Duodenal mucosa (tissue), 2 donors: ENCODE measurements around the gene TBC1D25.
A peak's percentile ranks its signal among the peaks of the same experiment; 100 is the strongest.
"Not testable (repeated sequence)": the region's sequence is repeated elsewhere in the genome, so short reads cannot be mapped to it uniquely, and the experiment has no call there.

ENCODE experiments used
- H3K27ac ChIP-seq: one replicate; pipeline ENCODE4 v1.7.0; 2013; ENCODE audit warnings: low read depth, low read length
- H3K27me3 ChIP-seq, 2 donors: one replicate each; pipeline ENCODE4 v1.7.0; 2013; ENCODE audit warnings: low read length in 2 of 2, control low read depth in 1 of 2; ENCODE audit not compliant: insufficient read depth in 2 of 2, control insufficient read depth in 1 of 2
- H3K36me3 ChIP-seq, 2 donors: one replicate each; pipeline ENCODE4 v1.7.0; 2013; ENCODE audit warnings: low read length in 2 of 2, control low read depth in 1 of 2; ENCODE audit not compliant: insufficient read depth in 2 of 2, control insufficient read depth in 1 of 2
- H3K4me1 ChIP-seq, 2 donors: one replicate each; pipeline ENCODE4 v1.7.0; 2013; ENCODE audit warnings: low read length in 2 of 2, control low read depth in 1 of 2; ENCODE audit not compliant: insufficient read depth in 2 of 2, control insufficient read depth in 1 of 2
- H3K4me3 ChIP-seq, 2 donors: one replicate each; pipeline ENCODE4 v1.7.0; 2013; ENCODE audit warnings: low read length in 2 of 2, low read depth in 1 of 2
- H3K9ac ChIP-seq, 2 donors: one replicate each; pipeline ENCODE4 v1.7.0; 2013; ENCODE audit warnings: low read length in 2 of 2, low read depth in 1 of 2
- H3K9me3 ChIP-seq, 2 donors: one replicate each; pipeline ENCODE4 v1.7.0; 2013; ENCODE audit warnings: low read length in 2 of 2, control low read depth in 1 of 2; ENCODE audit not compliant: control insufficient read depth in 1 of 2

TBC1D25 gene

GRCh38 chrX:48525853-48526252, 13.7 kb upstream of the TBC1D25 start:
- H3K27ac ChIP-seq, H3K9me3 ChIP-seq, H3K4me3 ChIP-seq, H3K9ac ChIP-seq, H3K4me1 ChIP-seq, H3K27me3 ChIP-seq: not testable (repeated sequence)
- peaks cover 8 to 36% of the 10 kb centered on the region in 2 donors for H3K36me3 ChIP-seq

GRCh38 chrX:48530736-48531135, 8.8 kb upstream of the TBC1D25 start:
- Histone ChIP-seq H3K9ac (no peak overlapping the region), H3K27ac (no peak overlapping the region), H3K36me3 (peaks cover 8 to 32% of the 10 kb centered on the region in 2 donors), H3K27me3 (no peaks in the 10 kb centered on the region), H3K4me1 (peaks cover 0 to 4% of the 10 kb centered on the region in 2 donors), H3K9me3 (no peaks in the 10 kb centered on the region), H3K4me3 (no peak overlapping the region)

GRCh38 chrX:48531358-48531959, 8.1 kb upstream of the TBC1D25 start:
- H3K27ac ChIP-seq: no peak overlapping the region

GRCh38 chrX:48532161-48532560, 7.4 kb upstream of the TBC1D25 start:
- no peak overlapping the region for H3K27ac ChIP-seq
- H3K4me1 ChIP-seq: peaks cover 0 to 4% of the 10 kb centered on the region in 2 donors
- no peak overlapping the region for H3K4me3 ChIP-seq
- H3K9ac ChIP-seq: no peak overlapping the region
- peaks cover 8 to 19% of the 10 kb centered on the region in 2 donors for H3K36me3 ChIP-seq
- no peaks in the 10 kb centered on the region for H3K27me3 ChIP-seq
- no peaks in the 10 kb centered on the region for H3K9me3 ChIP-seq

More at GRCh38 chrX:48531358-48531959, 8.1 kb upstream of the TBC1D25 start:
- H3K36me3 ChIP-seq: peaks cover 8 to 26% of the 10 kb centered on the region in 2 donors
- H3K27me3 ChIP-seq: no peaks in the 10 kb centered on the region
- H3K4me3 ChIP-seq: no peak overlapping the region
- no peak overlapping the region for H3K9ac ChIP-seq
- H3K4me1 ChIP-seq: peaks cover 0 to 4% of the 10 kb centered on the region in 2 donors
- H3K9me3 ChIP-seq: no peaks in the 10 kb centered on the region

GRCh38 chrX:48533165-48533564, 6.3 kb upstream of the TBC1D25 start:
- Histone ChIP-seq H3K27ac (no peak overlapping the region), H3K27me3 (no peaks in the 10 kb centered on the region), H3K36me3 (peaks cover 4 to 9% of the 10 kb centered on the region in 2 donors), H3K4me3 (no peak overlapping the region), H3K9me3 (no peaks in the 10 kb centered on the region), H3K9ac (no peak overlapping the region), H3K4me1 (peaks cover 0 to 4% of the 10 kb centered on the region in 2 donors)

GRCh38 chrX:48538641-48539344, 721 bp upstream of the TBC1D25 start:
- Histone ChIP-seq H3K36me3 (no peaks in the 10 kb centered on the region), H3K9me3 (no peaks in the 10 kb centered on the region), H3K9ac (no peak overlapping the region), H3K27ac (peak overlapping the region; percentile 50), H3K4me3 (no peak overlapping the region), H3K27me3 (no peaks in the 10 kb centered on the region), H3K4me1 (peaks cover 8 to 10% of the 10 kb centered on the region in 2 donors)

- Histone ChIP-seq H3K36me3 (peaks cover 6% of the 10 kb centered on the region in 2 donors), H3K4me1 (peaks cover 8 to 10% of the 10 kb centered on the region in 2 donors), H3K4me3 (peak overlapping the region; percentile 65 to 74), H3K9ac (peak overlapping the region; percentile 57 to 65), H3K27me3 (no peaks in the 10 kb centered on the region), H3K27ac (peak overlapping the region; percentile 73), H3K9me3 (no peaks in the 10 kb centered on the region)
Observed at GRCh38 chrX:48540028-48540375, 488 bp downstream of the TBC1D25 start.

GRCh38 chrX:48540480-48540879, 966 bp downstream of the TBC1D25 start:
- Histone ChIP-seq H3K27me3 (no peaks in the 10 kb centered on the region), H3K9me3 (no peaks in the 10 kb centered on the region), H3K27ac (no peak overlapping the region), H3K9ac (peak overlapping the region; percentile 57 to 65), H3K36me3 (peaks cover 7% of the 10 kb centered on the region in 2 donors), H3K4me3 (peak overlapping the region; percentile 65 to 74), H3K4me1 (peaks cover 8 to 10% of the 10 kb centered on the region in 2 donors)

- Histone ChIP-seq H3K9ac (no peak overlapping the region), H3K27me3 (no peaks in the 10 kb centered on the region), H3K36me3 (peaks cover 7% of the 10 kb centered on the region in 2 donors), H3K4me1 (peaks cover 8 to 10% of the 10 kb centered on the region in 2 donors), H3K9me3 (no peaks in the 10 kb centered on the region), H3K27ac (no peak overlapping the region), H3K4me3 (peak overlapping the region in 1 of 2 donors; percentile 74)
Observed at GRCh38 chrX:48541140-48541814, 1.8 kb downstream of the TBC1D25 start.

GRCh38 chrX:48548871-48549270, 9.4 kb downstream of the TBC1D25 start:
- no peak overlapping the region for H3K27ac ChIP-seq
- H3K4me1 ChIP-seq: no peaks in the 10 kb centered on the region
- H3K9ac ChIP-seq: no peak overlapping the region
- H3K27me3 ChIP-seq: no peaks in the 10 kb centered on the region
- peaks cover 11 to 18% of the 10 kb centered on the region in 2 donors for H3K36me3 ChIP-seq
- H3K4me3 ChIP-seq: no peak overlapping the region
- no peaks in the 10 kb centered on the region for H3K9me3 ChIP-seq
